Lower lobe of right lung (tissue), 2 donors: ENCODE data around the gene EPS8L3. TPM values are rescaled to one million over a fixed set of nuclear protein-coding genes. Genes with fewer than 3 reads are reported as not detected.

Source experiments
- ATAC-seq, 2 donors: fragments of 200-7000 bp; cut with Tn5 transposase; one replicate each; pipeline ENCODE4 v1.9.1; 2020 to 2022; ENCODE audit warnings: mild to moderate bottlenecking in 2 of 2, moderate library complexity in 2 of 2
- DNase-seq: peaks from one replicate; pipeline ENCODE4 v3.0.0-alpha.2; 2020
- H3K27ac ChIP-seq: fragments of 200-600 bp; one replicate; pipeline ENCODE4 v1.8.0; 2022
- H3K27me3 ChIP-seq: fragments of 200-600 bp; one replicate; pipeline ENCODE4 v1.8.0; 2022; ENCODE audit warnings: low read depth
- H3K36me3 ChIP-seq: fragments of 200-600 bp; one replicate; pipeline ENCODE4 v1.8.0; 2022; ENCODE audit warnings: mild to moderate bottlenecking
- H3K4me1 ChIP-seq: fragments of 200-600 bp; one replicate; pipeline ENCODE4 v1.8.0; 2022
- H3K4me3 ChIP-seq: fragments of 200-600 bp; one replicate; pipeline ENCODE4 v1.8.0; 2022; ENCODE audit warnings: mild to moderate bottlenecking
- H3K9me3 ChIP-seq: fragments of 200-600 bp; one replicate; pipeline ENCODE4 v1.8.0; 2022
- CTCF ChIP-seq: fragments of 200-600 bp; IDR thresholded peaks from one replicate; pipeline ENCODE4 v1.8.0; 2022; ENCODE audit warnings: antibody characterized with exemption, mild to moderate bottlenecking
- intact Hi-C: fragments of 100-400 bp; cut with DNase I; formaldehyde crosslinking; loops from one replicate; pipeline ENCODE4 v1.11.0; 2022
- total RNA-seq: library from RNA; stranded (reverse); fragmentation: NEBNext Ultra II Directional; extraction: Animal tissue kit (Norgen Biotek cat#: 25700); gene quantifications from one replicate; pipeline ENCODE4 v1.2.1, GENCODE V29; 2021
- donor health status: DM: no; HTN: yes; CAD: no; lungs with severe emphysema.

The EPS8L3 gene
- total RNA-seq, 1 donor from 2014 or later, result not detected

- TF ChIP-seq CTCF, result no peak
- no peaks in the 10 kb centered on the region for H3K9me3 ChIP-seq
- no peak for DNase-seq
- H3K36me3 ChIP-seq, result no peaks in the 10 kb centered on the region
- H3K27me3 ChIP-seq, result no peaks in the 10 kb centered on the region
- H3K27ac ChIP-seq, result no peak overlapping the region
- intact Hi-C loops, result no loop called here
- no peak overlapping the region for H3K4me3 ChIP-seq
- ATAC-seq, result no peak
- H3K4me1 ChIP-seq, result no peaks in the 10 kb centered on the region
Observed at GRCh38 chr1:109732390-109732881, 31.3 kb downstream of the EPS8L3 start.

- Histone ChIP-seq H3K27me3 (no peaks in the 10 kb centered on the region), H3K9me3 (no peaks in the 10 kb centered on the region), H3K4me1 (no peaks in the 10 kb centered on the region), H3K36me3 (no peaks in the 10 kb centered on the region), H3K4me3 (no peak overlapping the region), H3K27ac (no peak overlapping the region)
- intact Hi-C loops, result no loop called here
- DNase-seq, result no peak
- TF ChIP-seq CTCF, result no peak
- ATAC-seq, result no peak
Observed at GRCh38 chr1:109730666-109731065, 33.1 kb downstream of the EPS8L3 start.

- no peak for DNase-seq
- no peak overlapping the region for H3K27ac ChIP-seq
- ATAC-seq, result peak; percentile 38 to 48
Observed at GRCh38 chr1:109728870-109729269, 34.9 kb downstream of the EPS8L3 start.

GRCh38 chr1:109726728-109727373 lies 36.9 kb downstream of the EPS8L3 start:
- Histone ChIP-seq H3K27me3 (no peaks in the 10 kb centered on the region), H3K4me1 (no peaks in the 10 kb centered on the region), H3K27ac (no peak overlapping the region), H3K36me3 (no peaks in the 10 kb centered on the region), H3K9me3 (no peaks in the 10 kb centered on the region), H3K4me3 (no peak overlapping the region)
- DNase-seq (no peak), ATAC-seq (no peak)
- TF ChIP-seq CTCF, result no peak
- intact Hi-C loops, result no loop called here

More at GRCh38 chr1:109728870-109729269, 34.9 kb downstream of the EPS8L3 start:
- Histone ChIP-seq H3K36me3 (no peaks in the 10 kb centered on the region), H3K27me3 (no peaks in the 10 kb centered on the region), H3K9me3 (no peaks in the 10 kb centered on the region), H3K4me1 (no peaks in the 10 kb centered on the region), H3K4me3 (no peak overlapping the region)
- intact Hi-C loops, result no loop called here
- no peak for TF ChIP-seq CTCF

GRCh38 chr1:109726007-109726406 lies 37.7 kb downstream of the EPS8L3 start:
- Histone ChIP-seq H3K27me3 (no peaks in the 10 kb centered on the region), H3K4me3 (no peak overlapping the region), H3K27ac (no peak overlapping the region), H3K4me1 (no peaks in the 10 kb centered on the region), H3K36me3 (no peaks in the 10 kb centered on the region), H3K9me3 (no peaks in the 10 kb centered on the region)
- intact Hi-C loops, result no loop called here
- ATAC-seq, result no peak
- TF ChIP-seq CTCF, result no peak
- DNase-seq, result no peak
